ENCODE data around the gene ADARB2.

Gene ADARB2

DNA sequence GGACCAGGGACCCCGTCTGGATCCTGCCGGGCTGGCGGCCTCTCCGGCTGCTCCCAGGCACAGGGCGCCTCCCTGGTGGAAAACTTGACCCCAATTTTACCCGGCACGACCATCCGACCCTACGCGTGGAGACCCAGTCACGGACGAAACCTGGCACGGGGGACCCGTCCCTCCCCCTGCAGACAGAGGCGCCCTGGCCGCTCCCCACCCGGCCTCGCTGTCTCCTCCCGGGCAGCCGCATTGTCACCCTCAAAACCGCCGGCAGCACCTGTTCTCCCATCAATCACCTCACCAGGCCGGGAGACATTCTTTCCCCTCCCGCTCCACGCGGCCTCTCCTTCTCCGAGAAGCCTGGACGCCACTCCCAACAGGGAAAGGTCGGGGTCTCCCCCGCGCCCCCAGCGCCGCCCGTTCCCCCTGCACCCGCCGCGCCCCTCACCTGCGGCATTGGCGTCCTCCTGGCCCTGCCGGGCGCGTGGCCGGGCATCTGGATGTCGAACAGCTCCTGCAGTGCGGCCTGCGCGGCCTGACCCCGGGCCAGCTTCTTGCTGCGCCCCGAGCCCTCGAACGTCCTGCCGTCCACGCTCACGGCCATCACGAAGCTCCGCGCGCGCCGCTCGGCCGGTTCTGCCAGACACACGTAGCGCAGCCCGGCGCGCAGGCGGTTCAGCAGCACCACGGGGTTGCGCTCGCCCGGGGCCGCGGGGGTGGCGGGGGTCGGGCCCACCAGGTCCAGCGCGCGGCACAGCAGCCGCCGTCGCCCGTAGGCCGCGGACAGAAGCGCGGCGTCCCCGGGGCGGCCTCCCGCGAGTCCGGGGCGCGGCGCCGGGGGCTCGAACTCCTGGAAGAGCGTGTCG lies 374.5 kb downstream of the ADARB2 start:
- TF ChIP-seq, protein P1, sequence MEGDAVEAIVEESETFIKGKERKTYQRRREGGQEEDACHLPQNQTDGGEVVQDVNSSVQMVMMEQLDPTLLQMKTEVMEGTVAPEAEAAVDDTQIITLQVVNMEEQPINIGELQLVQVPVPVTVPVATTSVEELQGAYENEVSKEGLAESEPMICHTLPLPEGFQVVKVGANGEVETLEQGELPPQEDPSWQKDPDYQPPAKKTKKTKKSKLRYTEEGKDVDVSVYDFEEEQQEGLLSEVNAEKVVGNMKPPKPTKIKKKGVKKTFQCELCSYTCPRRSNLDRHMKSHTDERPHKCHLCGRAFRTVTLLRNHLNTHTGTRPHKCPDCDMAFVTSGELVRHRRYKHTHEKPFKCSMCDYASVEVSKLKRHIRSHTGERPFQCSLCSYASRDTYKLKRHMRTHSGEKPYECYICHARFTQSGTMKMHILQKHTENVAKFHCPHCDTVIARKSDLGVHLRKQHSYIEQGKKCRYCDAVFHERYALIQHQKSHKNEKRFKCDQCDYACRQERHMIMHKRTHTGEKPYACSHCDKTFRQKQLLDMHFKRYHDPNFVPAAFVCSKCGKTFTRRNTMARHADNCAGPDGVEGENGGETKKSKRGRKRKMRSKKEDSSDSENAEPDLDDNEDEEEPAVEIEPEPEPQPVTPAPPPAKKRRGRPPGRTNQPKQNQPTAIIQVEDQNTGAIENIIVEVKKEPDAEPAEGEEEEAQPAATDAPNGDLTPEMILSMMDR (IDR thresholded peaks at IDR 0.05; ENCODE audit: low read depth, low read length): no peak
- no peak overlapping the region for H3K4me3 ChIP-seq (ENCODE audit: low read depth, low read length)

- TF ChIP-seq, protein P1 (IDR thresholded peaks at IDR 0.05; ENCODE audit: low read depth, low read length): no peak
- H3K4me3 ChIP-seq (ENCODE audit: low read depth, low read length): no peak overlapping the region
Observed at GRCh38 chr10:1361411-1362105, 375.8 kb downstream of the ADARB2 start.

DNA sequence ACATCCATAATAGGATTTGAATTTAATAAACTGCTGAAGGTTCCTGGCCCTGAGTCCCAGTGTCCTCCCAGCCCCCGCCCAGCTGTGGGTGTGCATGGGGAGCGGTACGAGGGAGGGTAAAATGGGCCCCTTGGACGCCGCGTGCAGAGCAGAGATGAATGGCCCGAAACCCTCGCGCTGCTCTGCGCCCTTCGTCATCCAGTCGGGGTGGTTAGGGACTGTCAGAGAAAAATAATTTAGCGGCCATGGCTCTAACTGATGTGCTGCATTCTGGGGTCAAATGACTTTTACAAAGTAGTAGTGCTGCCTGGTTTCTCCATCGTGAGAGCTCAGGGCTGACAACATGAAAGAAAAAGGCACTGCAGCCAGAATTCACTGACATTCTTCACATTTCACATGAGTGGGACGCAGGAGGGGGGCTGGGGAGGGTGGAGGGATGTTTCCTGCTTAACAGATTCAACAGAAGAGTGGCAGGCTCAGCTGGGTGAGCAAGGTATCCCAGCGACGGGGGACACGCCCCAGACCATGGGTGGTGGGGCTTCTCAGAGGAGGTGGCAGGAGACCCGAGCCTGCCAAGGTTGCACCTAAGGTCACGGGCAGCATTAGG lies 376.7 kb downstream of the ADARB2 start:
- TF ChIP-seq, protein P1 (IDR thresholded peaks at IDR 0.05; ENCODE audit: low read depth, low read length): no peak
- no peak overlapping the region for H3K4me3 ChIP-seq (ENCODE audit: low read depth, low read length)

- TF ChIP-seq, protein P1 (IDR thresholded peaks at IDR 0.05; ENCODE audit: low read depth, low read length): no peak
- no peak overlapping the region for H3K4me3 ChIP-seq (ENCODE audit: low read depth, low read length)
Observed at GRCh38 chr10:1360011-1360557, 377.2 kb downstream of the ADARB2 start.

DNA sequence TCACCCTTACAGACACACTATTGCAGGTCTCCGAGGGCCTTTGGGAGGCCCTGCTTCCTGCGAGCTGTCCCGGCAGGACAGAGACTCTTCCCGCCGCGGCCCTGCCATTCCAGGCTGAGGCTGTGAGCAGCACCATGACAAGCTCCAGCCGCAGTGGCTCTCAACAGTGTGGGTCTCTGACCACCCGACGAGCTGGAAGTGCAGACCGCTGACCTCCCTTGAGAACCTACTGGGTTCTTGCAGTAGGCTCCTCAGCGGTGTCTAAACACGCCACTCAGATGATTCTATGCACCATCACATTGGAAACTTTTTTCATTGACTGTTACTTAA lies 377.7 kb downstream of the ADARB2 start:
- no peak overlapping the region for H3K4me3 ChIP-seq (ENCODE audit: low read depth, low read length)
- TF ChIP-seq, protein P1 (IDR thresholded peaks at IDR 0.05; ENCODE audit: low read depth, low read length): no peak

DNA sequence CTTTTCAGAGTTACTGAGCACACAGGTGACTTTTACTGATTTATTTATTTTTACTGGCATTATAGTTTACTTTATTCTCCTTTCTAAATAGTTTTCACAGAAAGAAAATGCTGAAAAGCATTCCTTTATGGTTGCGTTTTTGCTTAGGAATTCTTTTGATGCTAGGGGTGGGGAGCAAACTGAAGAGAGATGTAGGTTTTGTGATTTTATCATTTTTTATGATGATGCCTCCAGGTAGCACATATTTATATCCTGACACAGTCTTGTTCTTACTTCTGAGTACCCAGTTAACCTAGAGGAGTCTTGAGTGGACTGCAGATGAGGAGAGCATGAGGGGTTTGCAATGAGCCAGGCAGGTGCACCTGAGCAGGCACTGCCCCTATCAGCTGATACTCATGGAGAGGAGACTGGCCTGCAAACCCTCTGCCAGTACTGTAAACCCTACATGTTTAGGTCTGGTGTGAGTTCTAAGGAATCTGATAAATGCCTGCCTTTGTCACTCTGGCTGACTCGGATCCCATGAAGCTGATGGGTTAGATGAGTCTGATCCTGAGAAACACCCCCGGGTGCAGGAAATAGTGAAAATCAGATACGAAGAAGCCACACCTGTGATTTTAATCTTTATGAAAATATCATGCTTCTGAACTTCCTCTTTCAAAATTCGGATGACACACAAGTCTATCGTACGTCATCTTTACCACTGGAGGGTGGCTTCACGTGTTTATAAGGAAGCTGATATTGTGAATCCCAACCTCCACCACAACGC lies 378.3 kb downstream of the ADARB2 start:
- H3K4me3 ChIP-seq (ENCODE audit: low read depth, low read length): no peak overlapping the region
- TF ChIP-seq, protein P1 (IDR thresholded peaks at IDR 0.05; ENCODE audit: low read depth, low read length): no peak
